A673 (cell line): Measurements from ENCODE around the gene RECK.

Experiments
- CTCF ChIP-seq: fragments of 300-800, 200-600 bp; sonication (generic); conservative IDR thresholded peaks from 2 replicates; pipeline ENCODE4 v1.5.1; 2017; ENCODE audit warnings: low read depth, mild to moderate bottlenecking, antibody characterized with exemption, low read length, moderate library complexity, mixed read lengths
- EZH2 ChIP-seq: fragments of 200-600 bp; sonication (generic); IDR thresholded peaks from 2 replicates; pipeline ENCODE4 v1.6.1; 2017; ENCODE audit warnings: borderline replicate concordance, low read depth, mild to moderate bottlenecking, mixed read lengths, antibody characterized with exemption, low read length; ENCODE audit not compliant: poor library complexity, severe bottlenecking

- no peak for TF ChIP-seq CTCF
- TF ChIP-seq EZH2, result no peak
These were observed 98.2 kb downstream of the RECK start for GRCh38 chr9:36134761-36135505.
